ENCODE measurements around the gene LPGAT1. TPM values are rescaled to one million over a fixed set of nuclear protein-coding genes. Genes with fewer than 3 reads are reported as not detected.

LPGAT1 gene
- total and polyA plus RNA-seq, 2 of the 13 experiments (the other 11 are each of a cell fraction or from before 2014, with no cell fraction given), result 12.1 to 48.3 TPM

GRCh38 chr1:211698161-211699026 is 132.2 kb downstream of the LPGAT1 start (continued):
- no peak for TF ChIP-seq ZHX2 (IDR thresholded peaks at IDR 0.05; ENCODE audit: low read depth)
- no peak for TF ChIP-seq ZHX2 (CRISPR knock-in tag; IDR thresholded peaks at IDR 0.05; ENCODE audit: borderline replicate concordance)
- TF ChIP-seq PRPF4 (IDR thresholded peaks at IDR 0.05; ENCODE audit: low read depth, low read length, poor library complexity, severe bottlenecking), result no peak
- no peak for TF ChIP-seq ZFP82 (CRISPR knock-in tag; IDR thresholded peaks at IDR 0.05; ENCODE audit: borderline replicate concordance)
- TF ChIP-seq WIZ (CRISPR knock-in tag; IDR thresholded peaks at IDR 0.05), result no peak
- TF ChIP-seq ZNF589 (CRISPR knock-in tag; conservative IDR thresholded peaks at IDR 0.05), result no peak
- no peak for TF ChIP-seq ZZZ3 (CRISPR knock-in tag; IDR thresholded peaks at IDR 0.05; ENCODE audit: borderline replicate concordance)
- no peak for TF ChIP-seq MYNN (CRISPR knock-in tag; IDR thresholded peaks at IDR 0.05; ENCODE audit: low read depth)
- no peak for TF ChIP-seq ZBTB42 (CRISPR knock-in tag; IDR thresholded peaks at IDR 0.05)
- TF ChIP-seq XBP1 (CRISPR knock-in tag; IDR thresholded peaks at IDR 0.05), result no peak
- no peak for TF ChIP-seq ZNF329 (CRISPR knock-in tag; IDR thresholded peaks at IDR 0.05; ENCODE audit: low read depth)
- TF ChIP-seq ZSCAN30 (CRISPR knock-in tag; IDR thresholded peaks at IDR 0.05), result no peak
- TF ChIP-seq ZNF652 (CRISPR knock-in tag; IDR thresholded peaks at IDR 0.05; ENCODE audit: borderline replicate concordance, low read depth), result no peak
- no peak for TF ChIP-seq ZFP1 (CRISPR knock-in tag; IDR thresholded peaks at IDR 0.05)
- TF ChIP-seq NFKB2 (CRISPR knock-in tag; IDR thresholded peaks at IDR 0.05; ENCODE audit: borderline replicate concordance), result no peak
- TF ChIP-seq DRAP1 (CRISPR knock-in tag; IDR thresholded peaks at IDR 0.05), result 0 out of 2 replicates have a peak, but pooled peaks have one; percentile 29
- TF ChIP-seq SMAD9 (CRISPR knock-in tag; IDR thresholded peaks at IDR 0.05), result no peak
- TF ChIP-seq IRF1 (CRISPR knock-in tag; IDR thresholded peaks at IDR 0.05; ENCODE audit: low read depth), result no peak
- TF ChIP-seq SYNCRIP (IDR thresholded peaks at IDR 0.05; ENCODE audit: insufficient read depth, low read depth, low read length), result no peak
- no peak for TF ChIP-seq ZNF264 (CRISPR knock-in tag; IDR thresholded peaks at IDR 0.05)
- no peak for TF ChIP-seq ZNF235 (CRISPR knock-in tag; IDR thresholded peaks at IDR 0.05; ENCODE audit: borderline replicate concordance)
- TF ChIP-seq HNRNPL (IDR thresholded peaks at IDR 0.05; ENCODE audit: low read depth, low read length), result no peak

Measured in HepG2 (cell line).